Stomach (tissue), 9 donors: ENCODE measurements around the gene ZNF768. TPM values are rescaled to one million over a fixed set of nuclear protein-coding genes. Genes with fewer than 3 reads are reported as not detected.
A peak's percentile ranks its signal among the peaks of the same experiment; 100 is the strongest.

Experiments used
- DNase-seq, 2 donors: peaks; one replicate each; pipeline versions ENCODE4 v3.0.0 to v3.0.0-alpha.2; 2013 to 2019
- H3K27ac ChIP-seq, 5 donors: fragments of 200-600 bp in 4 of 5; sonication (generic) in 4 of 5; one replicate each; pipeline ENCODE4 v1.5.1; 2013 to 2019; ENCODE audit warnings: mild to moderate bottlenecking in 1 of 5, moderate library complexity in 1 of 5
- H3K27me3 ChIP-seq, 3 donors: fragments of 200-600 bp; sonication (generic); one replicate each; pipeline ENCODE4 v1.5.1; 2017 to 2019; ENCODE audit warnings: mixed run types in 1 of 3
- H3K36me3 ChIP-seq, 4 donors: fragments of 200-600 bp; sonication (generic); 1 replicate in 3 of 4; 2 replicates in 1 of 4; pipeline ENCODE4 v1.5.1; 2016 to 2019
- H3K4me1 ChIP-seq, 4 donors: fragments of 200-600 bp; sonication (generic); one replicate each; pipeline ENCODE4 v1.5.1; 2016 to 2019
- H3K4me3 ChIP-seq, 4 donors: fragments of 200-600 bp; sonication (generic) in 3 of 4; one replicate each; pipeline ENCODE4 v1.5.1; 2016 to 2019; ENCODE audit warnings: mild to moderate bottlenecking in 1 of 4
- H3K9me3 ChIP-seq, 4 donors: fragments of 200-600 bp; sonication (generic); one replicate each; pipeline ENCODE4 v1.5.1; 2016 to 2019
- EP300 ChIP-seq: sonication (generic); formaldehyde crosslinking; IDR thresholded peaks from one replicate; pipeline ENCODE4 v1.6.1; 2017; ENCODE audit warnings: antibody characterized with exemption
- POLR2A ChIP-seq, 4 donors: fragments of 450-650 bp; IDR thresholded peaks; one replicate each; pipeline ENCODE4 v1.6.1; 2016; ENCODE audit warnings: antibody characterized with exemption in 4 of 4, control low read depth in 2 of 4, mild to moderate bottlenecking in 1 of 4, moderate library complexity in 1 of 4
- POLR2AphosphoS5 ChIP-seq, 3 donors: sonication (generic); formaldehyde crosslinking; IDR thresholded peaks; one replicate each; pipeline ENCODE4 v1.6.1; 2016; ENCODE audit warnings: antibody characterized with exemption in 3 of 3
- WGBS, 5 donors: extraction: QIAGEN DNeasy Blood & Tissue Kit in 3 of 5; methylation state at CpG; one replicate each; pipeline versions ENCODE4 v1.1.5 to v1.1.7; 2013 to 2018; 5-methylcytosine and 5-hydroxymethylcytosine counted together
- intact Hi-C: fragments of 100-400 bp; cut with DNase I; formaldehyde crosslinking; loops from one replicate; pipeline ENCODE4 v1.15.1; 2023; ENCODE audit warnings: low total_unique reads
- polyA plus RNA-seq, 3 donors: library from polyadenylated mRNA; stranded (reverse); fragments of 200-250 nt; gene quantifications; one replicate each; pipeline ENCODE4 v1.2.3, GENCODE V29; 2013
- total RNA-seq, 5 donors: library from RNA; depleted of rRNA; stranded (reverse); fragments of >200 nt; gene quantifications; one replicate each; pipeline versions ENCODE4 v1.1.0 to v1.2.3, GENCODE V29; 2014 to 2016
- TF ChIP-seq, protein P1 (sequence below), 7 experiments: fragments of 450-650 bp in 4 of 7; fragments of 200-600 bp in 3 of 7; sonication (generic) in 3 of 7; IDR thresholded peaks; one replicate each; pipeline ENCODE4 v1.5.1; 2016 to 2019; ENCODE audit warnings: antibody characterized with exemption in 7 of 7, control low read depth in 2 of 7, mild to moderate bottlenecking in 1 of 7
- donor health status: healthy with polysubstance abuse.
- donor health status: Bipolar disorder and iron deficiency.
- donor health status: healthy.

Gene ZNF768
- total and polyA plus RNA-seq, 8 donors = 11.9 to 75.0 (median 31.3) TPM

DNA sequence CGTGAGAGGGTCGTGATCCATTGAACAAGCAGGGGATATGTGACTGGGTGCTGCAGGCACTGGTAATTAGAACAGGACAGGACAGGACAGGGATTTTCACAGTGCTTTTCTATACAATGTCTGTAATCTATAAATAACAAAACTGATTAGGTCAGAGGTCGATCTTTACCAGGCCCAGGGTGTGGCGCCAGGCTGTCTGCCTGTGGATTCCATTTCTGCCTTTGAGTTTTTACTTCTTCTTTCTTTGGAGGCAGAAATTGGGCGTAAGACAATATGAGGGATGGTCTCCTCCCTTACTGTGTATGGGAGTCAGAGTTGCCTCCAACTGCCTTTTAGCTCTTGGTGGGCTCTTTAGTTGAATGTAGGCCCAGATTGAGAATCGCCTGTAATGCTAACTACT is 33.3 kb upstream of the ZNF768 start:
- H3K36me3 ChIP-seq = peaks cover 13 to 17% (median 16%) of the 10 kb centered on the region in 4 donors
- H3K4me1 ChIP-seq = peaks cover 7 to 61% (median 47%) of the 10 kb centered on the region in 4 donors
- TF ChIP-seq EP300 (no peak), POLR2AphosphoS5 (IDR thresholded peaks at IDR 0.05) (no peak), POLR2A (IDR thresholded peaks at IDR 0.05) (no peak)
- no peaks in the 10 kb centered on the region for H3K27me3 ChIP-seq
- DNase-seq = no peak
- WGBS, 5 donors = 84 to 91% (median 88%) methylated on average over 6 of the region's 6 CpGs
- intact Hi-C loops = loop anchor here (10.0 kb wide), 1 partner anchor 95 kb away; the partner anchor contains the start of genes FBRS and PRR14
- no peak overlapping the region for H3K4me3 ChIP-seq
- no peak overlapping the region for H3K27ac ChIP-seq
- H3K9me3 ChIP-seq = no peaks in the 10 kb centered on the region

DNA sequence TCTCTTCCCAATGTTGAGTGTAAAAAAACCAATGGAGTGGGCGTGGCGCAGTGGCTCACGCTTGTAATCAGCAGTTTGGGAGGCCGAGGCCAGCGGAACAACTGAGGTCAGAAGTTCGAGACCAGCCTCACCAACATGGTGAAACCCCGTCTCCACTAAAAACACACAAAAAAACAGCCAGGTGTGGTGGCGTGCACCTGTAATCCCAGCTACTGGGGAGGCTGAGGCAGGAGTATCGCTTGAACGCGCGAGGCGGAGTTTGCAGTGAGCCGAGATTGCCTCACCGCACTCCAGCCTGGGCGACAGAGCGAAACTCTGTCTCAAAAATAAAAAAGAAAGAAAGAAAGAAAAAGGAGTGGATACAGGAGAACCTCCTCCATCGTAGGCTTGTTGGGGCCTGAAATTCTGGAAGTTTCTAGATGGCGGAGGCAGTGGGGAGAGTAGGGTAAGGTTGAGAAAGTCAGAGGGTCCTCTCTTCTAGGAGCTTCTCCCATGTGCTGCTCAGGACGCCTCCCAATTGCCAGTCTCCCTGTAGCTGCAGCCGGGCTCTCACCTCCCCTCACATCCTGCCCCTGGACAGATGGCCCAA is 32.5 kb upstream of the ZNF768 start:
- 72 to 82% (median 77%) methylated on average over 21 of the region's 21 CpGs for WGBS, 5 donors
- H3K27ac ChIP-seq = peak overlapping the region; percentile 71 to 98 (median 96)

DNA sequence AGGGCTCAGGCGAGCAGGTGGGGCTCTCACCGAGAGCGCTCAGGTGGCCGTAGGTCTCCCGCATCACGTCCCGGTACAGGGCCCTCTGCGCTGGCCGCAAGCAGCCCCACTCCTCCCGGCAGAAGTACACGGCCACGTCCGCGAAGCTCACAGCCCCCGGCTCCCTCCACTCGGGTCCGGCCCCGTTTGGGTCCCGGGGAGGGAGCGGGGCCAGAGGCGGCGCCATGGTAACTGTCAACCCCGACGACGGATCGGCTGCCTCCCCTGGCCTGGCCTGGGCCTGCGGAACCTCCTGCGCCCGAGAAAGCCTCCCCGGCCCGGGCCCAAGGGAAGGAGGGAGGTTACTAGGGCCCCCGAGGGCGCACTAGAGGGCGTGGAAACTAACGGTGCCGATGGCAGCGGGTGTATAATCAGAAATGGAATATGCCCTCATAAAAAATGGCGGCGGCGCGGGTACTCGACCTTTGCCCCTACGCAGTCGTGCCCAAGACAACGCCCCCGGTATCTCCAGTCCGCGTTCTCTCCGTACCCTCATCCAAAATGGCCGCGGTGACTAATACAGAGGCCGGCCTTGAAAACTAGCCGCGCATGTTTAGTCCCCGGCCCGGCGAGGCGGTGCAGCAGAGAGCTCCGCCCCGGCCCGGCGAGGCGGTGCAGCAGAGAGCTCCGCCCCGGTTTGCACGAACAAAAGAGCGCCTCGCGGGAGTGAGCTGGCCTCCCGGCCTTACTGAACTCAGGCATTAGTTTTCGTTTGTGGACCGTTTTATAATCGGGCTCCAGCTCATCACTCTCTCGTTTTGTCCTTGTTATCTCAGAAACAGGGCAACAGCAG is 31.8 kb upstream of the ZNF768 start, which contains the start of gene ZNF764:
Gene ZNF764, minus strand, starts transcription at position 418 of the 832 bp plus-strand sequence. Its CDS starts 192 bp downstream, at position 226.
- Histone ChIP-seq H3K4me1 (peaks cover 7 to 75% (median 59%) of the 10 kb centered on the region in 4 donors), H3K4me3 (peak within 1 kb of the TSS; percentile 72 to 84 (median 78)), H3K27me3 (no peaks in the 10 kb centered on the region), H3K36me3 (peaks cover 13 to 32% (median 31%) of the 10 kb centered on the region in 4 donors), H3K27ac (peak within 1 kb of the TSS; percentile 91 to 98 (median 96)), H3K9me3 (no peaks in the 10 kb centered on the region)
- 0% methylated on average over 11 to 74 of the region's 74 CpGs for WGBS, 5 donors
- intact Hi-C loops = no loop called here
- DNase-seq = peak; percentile 99
- TF ChIP-seq POLR2AphosphoS5 (IDR thresholded peaks at IDR 0.05) = peak; percentile 48 to 91 (median 51)
- TF ChIP-seq, protein P1, sequence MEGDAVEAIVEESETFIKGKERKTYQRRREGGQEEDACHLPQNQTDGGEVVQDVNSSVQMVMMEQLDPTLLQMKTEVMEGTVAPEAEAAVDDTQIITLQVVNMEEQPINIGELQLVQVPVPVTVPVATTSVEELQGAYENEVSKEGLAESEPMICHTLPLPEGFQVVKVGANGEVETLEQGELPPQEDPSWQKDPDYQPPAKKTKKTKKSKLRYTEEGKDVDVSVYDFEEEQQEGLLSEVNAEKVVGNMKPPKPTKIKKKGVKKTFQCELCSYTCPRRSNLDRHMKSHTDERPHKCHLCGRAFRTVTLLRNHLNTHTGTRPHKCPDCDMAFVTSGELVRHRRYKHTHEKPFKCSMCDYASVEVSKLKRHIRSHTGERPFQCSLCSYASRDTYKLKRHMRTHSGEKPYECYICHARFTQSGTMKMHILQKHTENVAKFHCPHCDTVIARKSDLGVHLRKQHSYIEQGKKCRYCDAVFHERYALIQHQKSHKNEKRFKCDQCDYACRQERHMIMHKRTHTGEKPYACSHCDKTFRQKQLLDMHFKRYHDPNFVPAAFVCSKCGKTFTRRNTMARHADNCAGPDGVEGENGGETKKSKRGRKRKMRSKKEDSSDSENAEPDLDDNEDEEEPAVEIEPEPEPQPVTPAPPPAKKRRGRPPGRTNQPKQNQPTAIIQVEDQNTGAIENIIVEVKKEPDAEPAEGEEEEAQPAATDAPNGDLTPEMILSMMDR (IDR thresholded peaks at IDR 0.05) = peak in 1 of 7 experiments; percentile 6
- TF ChIP-seq EP300 = no peak
- peak in 1 of 4 donors; percentile 12 for TF ChIP-seq POLR2A (IDR thresholded peaks at IDR 0.05)

More for the DNA sequence above, 32.5 kb upstream of the ZNF768 start:
- TF ChIP-seq EP300 (no peak), POLR2A (IDR thresholded peaks at IDR 0.05) (no peak), POLR2AphosphoS5 (IDR thresholded peaks at IDR 0.05) (no peak)
- TF ChIP-seq, protein P1 (IDR thresholded peaks at IDR 0.05) = no peak
- intact Hi-C loops = no loop called here
- DNase-seq = no peak
- peaks cover 7 to 68% (median 53%) of the 10 kb centered on the region in 4 donors for H3K4me1 ChIP-seq
- peaks cover 13 to 25% (median 24%) of the 10 kb centered on the region in 4 donors for H3K36me3 ChIP-seq
- H3K27me3 ChIP-seq = no peaks in the 10 kb centered on the region
- peak overlapping the region; percentile 72 to 84 (median 78) for H3K4me3 ChIP-seq
- no peaks in the 10 kb centered on the region for H3K9me3 ChIP-seq

DNA sequence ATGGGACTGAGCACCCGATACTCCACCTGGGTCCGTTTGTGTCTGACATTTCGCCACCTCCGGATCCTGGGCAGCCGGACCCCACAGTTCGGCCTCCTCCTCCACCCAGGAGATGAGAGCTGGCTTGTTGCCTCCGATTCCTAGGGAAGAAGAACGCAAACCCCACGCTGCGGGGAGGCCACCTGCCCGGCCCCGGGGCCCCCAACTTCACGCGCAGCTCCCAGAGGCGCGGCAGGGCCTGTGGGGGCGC is 31.3 kb upstream of the ZNF768 start:
- H3K36me3 ChIP-seq = peaks cover 13 to 37% (median 37%) of the 10 kb centered on the region in 4 donors
- H3K4me1 ChIP-seq = peaks cover 7 to 80% (median 65%) of the 10 kb centered on the region in 4 donors
- H3K9me3 ChIP-seq = no peaks in the 10 kb centered on the region
- H3K27ac ChIP-seq = peak overlapping the region; percentile 91 to 98 (median 96)
- 0 to 1% (median 1%) methylated on average over 7 to 17 of the region's 17 CpGs; no CpG with 5 or more reads in 1 of the 5 donors for WGBS, 5 donors
- intact Hi-C loops = no loop called here
- TF ChIP-seq, protein P1 (IDR thresholded peaks at IDR 0.05) = no peak
- no peak for TF ChIP-seq EP300
- no peak for TF ChIP-seq POLR2A (IDR thresholded peaks at IDR 0.05)
- no peak for TF ChIP-seq POLR2AphosphoS5 (IDR thresholded peaks at IDR 0.05)
- peak overlapping the region; percentile 72 to 84 (median 78) for H3K4me3 ChIP-seq
- H3K27me3 ChIP-seq = no peaks in the 10 kb centered on the region
- DNase-seq = no peak
